Measurements from ENCODE around the gene FGGY.

The FGGY gene

DNA sequence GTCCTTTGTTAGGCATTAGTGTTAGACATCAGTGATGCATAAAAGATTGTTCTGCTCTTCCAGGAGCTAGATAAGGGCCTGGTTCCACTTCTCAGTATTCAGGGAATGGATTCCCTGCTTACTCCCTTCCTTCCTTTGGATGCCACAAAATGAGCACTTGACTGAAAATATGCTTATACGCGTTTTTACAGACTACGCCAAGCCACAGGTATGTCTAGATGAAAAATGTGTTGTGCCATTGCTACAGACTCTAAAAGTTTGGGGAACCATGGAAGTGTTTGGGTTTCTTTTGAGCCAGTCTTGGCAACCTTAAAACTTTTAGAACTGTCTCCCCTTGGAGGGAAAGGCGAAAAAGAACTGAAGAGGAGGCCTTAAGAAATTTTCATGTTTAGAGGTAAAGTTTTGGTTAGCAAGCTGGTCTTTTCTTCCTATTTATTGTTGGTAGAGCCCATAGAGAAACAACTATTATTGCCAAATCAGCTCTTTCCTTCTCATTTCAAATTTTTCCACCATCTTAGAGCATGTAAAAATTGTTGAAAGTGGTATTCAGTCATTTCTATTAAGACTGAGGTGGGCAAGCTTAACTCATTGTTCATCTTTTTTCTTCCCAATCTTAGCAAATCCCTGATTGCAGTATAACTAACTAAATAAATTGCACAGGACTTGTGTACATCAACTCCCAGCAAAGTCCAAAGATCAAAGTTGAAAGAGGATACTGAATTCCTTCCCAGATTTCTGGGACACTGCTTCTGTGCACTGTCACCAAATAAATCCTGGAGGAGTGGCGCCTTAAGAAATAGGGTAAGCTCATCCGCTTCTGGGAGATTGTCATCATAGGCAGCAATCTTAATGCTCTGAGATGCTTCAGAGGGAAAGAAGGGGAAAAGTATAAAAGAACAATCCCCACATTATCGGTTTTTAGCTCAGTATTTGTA is 18.9 kb downstream of the FGGY start:
- no peak for DNase-seq (ENCODE audit: low read depth)

DNA sequence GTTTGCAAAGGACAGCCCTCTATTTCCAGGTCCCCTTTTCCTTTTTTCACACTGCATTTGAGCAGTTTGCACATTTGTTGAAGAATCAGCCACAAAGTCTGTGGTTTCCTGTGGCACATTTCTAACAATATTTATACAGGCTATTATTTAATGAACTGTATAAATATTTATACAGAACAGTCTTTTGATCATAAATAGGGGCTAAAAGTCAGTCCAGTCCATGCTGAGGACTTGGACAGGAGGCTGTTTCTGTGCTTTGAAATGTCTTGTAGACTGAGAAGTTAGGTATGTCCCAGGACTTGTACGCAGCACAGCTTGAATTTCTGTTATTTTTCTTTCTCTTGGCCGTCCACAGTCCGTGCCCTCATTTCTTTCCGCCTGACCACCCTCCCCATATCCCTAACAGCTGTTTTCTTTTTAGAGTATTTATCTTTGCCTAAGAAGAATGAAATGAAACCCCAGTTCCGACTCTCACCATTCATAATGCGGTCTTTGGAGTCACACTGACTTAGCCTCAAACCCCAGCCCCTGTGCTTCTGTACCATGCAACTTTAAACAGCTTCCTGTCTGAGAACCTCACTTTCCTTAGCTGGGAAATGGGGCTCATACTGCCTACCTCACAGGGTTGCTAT is 19.7 kb downstream of the FGGY start:
- DNase-seq (ENCODE audit: low read depth), result no peak

DNA sequence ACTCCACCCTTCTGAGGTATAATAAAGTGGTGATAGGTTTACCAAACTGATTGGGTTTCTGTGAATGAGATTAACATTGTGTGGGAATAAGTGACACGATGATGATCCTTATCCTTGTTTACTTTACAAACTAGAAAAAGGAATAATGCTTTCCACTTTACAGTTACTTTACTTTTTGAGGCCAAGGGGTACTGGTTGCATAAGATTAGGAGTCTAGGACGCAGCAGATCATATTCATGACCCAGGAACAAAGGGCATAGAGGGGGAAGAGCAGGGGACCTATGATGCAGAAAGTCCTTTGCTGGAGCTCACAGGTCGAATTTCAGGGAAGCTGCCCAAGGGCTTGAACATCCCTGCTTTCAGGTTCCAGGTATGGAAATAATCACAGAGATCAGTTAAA is 20.4 kb downstream of the FGGY start:
- DNase-seq (ENCODE audit: low read depth), result no peak

DNA sequence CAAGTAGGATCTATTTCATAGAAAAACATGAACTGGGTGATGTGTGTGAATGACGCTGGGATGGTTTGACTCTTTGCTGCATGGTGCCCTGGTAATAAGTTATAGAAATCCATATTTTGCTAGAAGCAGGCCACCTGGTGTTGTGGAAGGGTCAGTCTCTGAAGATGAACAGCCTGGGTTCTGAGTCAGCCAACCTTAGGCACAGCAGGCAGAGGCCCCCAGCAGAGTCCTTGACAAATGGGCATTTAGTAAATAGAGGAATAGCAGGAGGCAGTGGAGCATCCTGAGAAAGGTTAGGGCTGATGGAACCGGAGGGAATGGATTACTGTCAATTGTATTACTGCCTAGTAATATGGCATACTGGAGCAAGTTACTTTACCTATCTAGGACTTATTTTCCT is 20.9 kb downstream of the FGGY start:
- DNase-seq (ENCODE audit: low read depth), result no peak

DNA sequence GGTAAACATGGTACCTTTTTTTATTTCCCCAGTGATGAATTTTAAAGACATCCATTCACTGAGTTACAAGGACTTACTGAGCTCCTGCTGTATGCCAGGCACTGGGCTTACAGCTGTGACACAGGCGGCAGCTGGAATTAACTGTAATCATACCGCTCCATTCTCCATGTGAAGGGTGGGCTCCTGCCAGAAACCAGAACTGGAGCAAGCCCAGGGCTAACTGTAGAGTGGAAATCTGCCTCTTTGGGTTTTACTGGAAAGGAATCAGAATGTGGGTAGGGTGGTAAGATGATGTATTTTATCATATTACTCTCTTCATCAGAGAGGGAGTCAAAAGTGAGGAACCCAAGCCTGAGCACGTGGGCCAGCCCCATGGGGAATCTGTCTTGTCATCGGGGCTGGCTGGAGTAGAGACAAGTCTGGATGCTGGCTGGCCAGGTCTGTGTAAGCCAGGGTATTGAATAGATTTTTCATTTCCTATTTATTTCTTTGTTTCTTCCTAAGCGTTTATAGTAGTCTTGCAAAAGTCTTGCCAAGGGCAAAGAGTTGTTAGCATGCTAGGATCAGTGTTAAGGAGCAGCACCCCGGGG is 21.5 kb downstream of the FGGY start:
- no peak for DNase-seq (ENCODE audit: low read depth)

DNA sequence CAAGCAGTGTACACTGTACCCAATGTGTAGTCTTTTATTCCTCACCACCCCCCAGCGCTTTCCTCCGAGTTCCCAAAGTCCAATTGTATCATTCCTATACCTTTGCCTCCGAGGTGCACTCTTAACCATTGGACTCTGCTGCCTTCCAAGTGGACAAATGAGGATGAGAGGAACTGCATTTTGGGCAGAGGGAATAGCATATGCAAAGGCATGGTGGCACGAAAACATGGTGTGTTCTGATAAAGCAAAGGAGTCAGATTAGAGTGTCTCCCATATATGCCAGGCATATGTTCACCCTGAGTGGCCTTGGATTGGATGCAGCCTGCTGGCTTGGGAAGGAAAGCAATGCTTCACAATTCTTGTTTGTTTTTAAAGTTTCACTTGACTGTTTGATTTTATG is 25.5 kb downstream of the FGGY start:
- no peak for DNase-seq (ENCODE audit: low read depth)

DNA sequence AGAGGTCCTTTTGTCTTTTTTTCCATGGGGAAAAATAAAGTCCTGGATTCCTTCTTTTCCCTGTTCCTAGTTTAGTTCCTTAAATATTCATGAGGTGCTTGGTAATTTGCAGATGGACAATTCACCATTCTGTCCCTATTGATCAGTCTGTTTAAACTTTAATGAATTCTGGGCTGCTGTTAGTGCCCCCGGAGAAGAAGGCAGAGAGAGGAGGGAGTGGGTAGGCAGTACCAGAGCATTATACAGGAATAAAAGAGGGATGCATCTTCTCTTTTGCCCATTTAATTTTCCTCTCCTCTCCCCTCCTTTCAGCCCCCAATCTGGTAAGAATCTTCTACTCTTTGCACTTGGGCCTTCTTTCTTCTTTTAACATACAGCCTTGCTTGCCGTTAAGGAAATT is 25.9 kb downstream of the FGGY start:
- DNase-seq (ENCODE audit: low read depth), result no peak

DNA sequence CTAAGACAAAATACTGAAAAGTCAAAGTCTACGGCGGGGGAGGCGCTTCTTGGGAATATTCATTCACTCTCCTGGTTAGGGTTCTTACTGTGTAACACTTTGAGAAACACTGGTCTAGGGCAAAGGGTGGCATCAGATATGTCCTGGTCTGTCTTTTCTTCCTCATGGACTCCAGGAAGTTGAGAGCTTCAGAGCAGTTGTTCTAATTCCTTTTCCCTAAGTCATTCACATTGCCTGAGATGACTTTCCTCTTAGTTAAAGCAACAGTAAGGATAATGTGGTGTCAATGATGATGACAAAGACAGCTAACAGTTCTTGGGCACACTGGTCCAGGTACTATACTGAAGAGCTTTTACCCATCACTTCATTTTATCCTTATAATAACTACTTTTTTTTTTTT is 27.0 kb downstream of the FGGY start:
- no peak for DNase-seq (ENCODE audit: low read depth)

DNA sequence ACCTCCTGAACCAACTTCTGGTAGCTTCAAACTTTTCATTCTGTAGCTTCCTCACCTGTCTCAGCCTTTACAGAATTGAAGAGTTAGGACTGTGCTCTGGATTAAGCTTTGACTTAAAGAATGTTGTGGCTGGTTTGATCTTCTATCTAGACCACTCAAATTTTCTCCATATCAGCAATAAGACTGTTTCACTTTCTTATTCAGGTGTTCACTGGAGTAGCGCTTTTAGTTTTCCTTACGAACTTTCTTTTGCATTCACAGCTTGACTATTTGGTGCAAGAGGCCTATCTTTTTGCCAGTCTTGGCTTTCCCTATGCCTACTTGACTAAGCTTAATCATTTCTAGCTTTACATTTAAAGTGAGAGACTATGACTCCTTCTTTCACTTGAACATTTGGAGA is 31.5 kb downstream of the FGGY start:
- no peak for DNase-seq (ENCODE audit: low read depth)

DNA sequence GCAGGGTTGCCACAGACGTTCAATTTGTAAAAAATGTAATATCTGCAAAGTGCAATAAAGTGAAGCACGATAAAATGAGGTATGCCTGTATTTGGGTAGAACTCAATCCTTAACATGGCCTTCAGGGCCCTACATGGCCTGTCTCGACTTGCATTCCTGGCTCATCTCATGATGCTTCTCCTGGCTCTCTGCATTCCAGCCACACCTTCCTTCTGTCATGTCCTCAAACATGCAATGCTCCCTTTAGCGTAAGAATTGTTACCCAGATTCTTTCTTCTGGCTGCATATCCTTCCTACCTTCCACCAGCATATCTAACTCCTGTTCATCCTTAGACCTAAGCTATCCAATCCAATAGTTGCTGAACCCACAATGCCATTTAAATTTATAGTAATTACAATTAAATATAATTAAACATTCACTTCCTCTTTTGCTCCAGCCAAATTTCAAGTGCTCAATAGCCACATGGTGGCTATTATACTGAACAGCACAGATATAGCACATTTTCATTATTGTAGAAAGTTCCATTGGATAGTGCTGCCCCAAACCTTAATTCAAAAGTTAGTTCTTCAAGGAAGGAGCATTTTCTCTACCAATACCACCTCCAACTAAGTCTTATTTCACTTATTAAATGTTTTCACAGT is 32.6 kb downstream of the FGGY start:
- no peak for DNase-seq (ENCODE audit: low read depth)

DNA sequence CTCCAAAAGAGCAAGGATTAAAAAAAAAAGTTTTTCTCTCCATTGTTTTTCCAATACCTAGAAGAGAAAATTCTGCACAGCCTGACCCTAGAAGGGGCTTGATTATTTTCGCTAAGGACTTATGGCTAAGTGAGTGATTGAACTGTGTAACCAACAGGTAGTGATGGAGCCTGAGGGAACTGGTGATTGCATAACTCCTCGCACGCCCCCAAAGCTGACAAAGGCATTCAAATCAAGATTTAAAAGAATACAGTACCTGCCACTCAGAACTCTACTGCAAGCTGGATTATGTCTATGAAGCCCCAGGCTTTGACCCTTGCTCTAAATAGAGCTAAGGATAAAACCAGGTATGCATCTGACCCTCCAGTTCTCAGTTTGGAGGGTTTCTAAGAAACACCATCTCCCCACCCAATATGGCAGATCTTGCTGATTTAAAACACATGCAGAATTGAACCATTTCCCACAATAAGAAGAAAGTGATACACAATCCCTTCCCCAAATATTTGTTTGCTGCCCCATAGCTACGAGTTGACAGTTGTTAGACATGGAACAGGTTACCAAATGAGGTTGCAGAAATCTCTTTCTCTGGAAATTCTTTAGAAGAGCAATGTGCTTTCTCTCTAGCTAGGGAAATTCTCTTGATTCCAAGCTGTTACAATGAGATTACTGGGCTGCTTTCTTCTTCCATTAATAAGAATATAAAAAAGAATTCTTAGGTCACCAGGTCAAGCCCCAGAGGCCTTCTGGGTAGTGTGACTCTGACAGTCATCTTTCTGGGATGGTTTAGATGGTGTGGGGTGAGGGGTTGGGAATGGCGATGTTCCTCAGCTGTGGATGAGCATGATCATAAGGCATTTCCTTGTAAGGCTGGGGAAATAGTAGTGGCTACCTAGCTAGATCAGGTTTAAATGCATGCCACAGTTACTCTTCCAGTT is 35.1 kb downstream of the FGGY start:
- no peak for DNase-seq (ENCODE audit: low read depth)

DNA sequence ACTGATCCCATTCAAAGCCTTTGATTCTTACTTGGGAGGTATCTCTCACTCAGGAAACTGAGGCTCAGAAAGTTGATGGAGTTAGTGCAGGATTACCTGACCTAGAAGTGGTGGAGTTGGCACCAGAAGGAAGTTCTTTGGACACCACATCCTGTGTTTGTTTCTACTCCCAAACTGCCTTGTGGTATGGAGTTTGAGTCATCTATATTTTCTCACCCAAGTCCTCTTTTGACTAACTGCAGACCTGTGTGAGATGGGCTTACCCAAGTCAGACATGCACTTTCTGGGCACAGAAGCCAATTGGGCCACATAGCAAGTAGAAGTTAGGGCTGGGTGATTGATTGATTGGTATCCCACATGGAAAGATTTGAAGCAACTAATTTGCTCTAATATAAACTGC is 36.1 kb downstream of the FGGY start:
- no peak for DNase-seq (ENCODE audit: low read depth)

DNA sequence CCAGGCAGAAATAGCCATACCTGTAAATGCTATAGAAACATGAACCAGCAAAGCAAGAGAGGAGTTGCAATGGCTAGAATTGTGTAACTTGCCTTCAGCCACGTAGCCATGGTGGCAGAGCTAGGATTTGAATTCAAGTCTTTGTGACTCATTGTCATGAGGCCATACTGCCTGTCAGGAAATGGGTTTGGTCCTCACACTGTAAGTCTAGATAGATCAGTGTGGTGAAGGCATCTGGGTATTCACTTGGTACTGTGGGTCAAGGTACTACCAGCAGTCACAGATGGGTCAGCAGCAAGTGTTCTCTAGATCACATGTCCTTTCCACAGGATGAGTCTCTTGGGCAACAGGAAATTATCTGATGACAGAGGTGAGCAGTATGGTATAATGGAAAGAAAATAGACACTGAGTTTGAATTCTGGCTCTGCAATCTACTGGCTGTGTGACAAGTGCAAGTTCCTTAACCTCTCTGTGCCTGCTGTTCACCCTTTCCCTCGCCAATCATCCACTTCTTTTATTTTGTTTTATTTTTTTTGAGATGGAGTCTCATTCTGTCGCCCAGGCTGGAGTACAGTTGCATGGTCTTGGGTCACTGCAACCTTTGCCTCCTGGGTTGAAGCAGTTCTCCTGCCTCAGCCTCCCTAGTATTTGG is 36.9 kb downstream of the FGGY start:
- no peak for DNase-seq (ENCODE audit: low read depth)

DNA sequence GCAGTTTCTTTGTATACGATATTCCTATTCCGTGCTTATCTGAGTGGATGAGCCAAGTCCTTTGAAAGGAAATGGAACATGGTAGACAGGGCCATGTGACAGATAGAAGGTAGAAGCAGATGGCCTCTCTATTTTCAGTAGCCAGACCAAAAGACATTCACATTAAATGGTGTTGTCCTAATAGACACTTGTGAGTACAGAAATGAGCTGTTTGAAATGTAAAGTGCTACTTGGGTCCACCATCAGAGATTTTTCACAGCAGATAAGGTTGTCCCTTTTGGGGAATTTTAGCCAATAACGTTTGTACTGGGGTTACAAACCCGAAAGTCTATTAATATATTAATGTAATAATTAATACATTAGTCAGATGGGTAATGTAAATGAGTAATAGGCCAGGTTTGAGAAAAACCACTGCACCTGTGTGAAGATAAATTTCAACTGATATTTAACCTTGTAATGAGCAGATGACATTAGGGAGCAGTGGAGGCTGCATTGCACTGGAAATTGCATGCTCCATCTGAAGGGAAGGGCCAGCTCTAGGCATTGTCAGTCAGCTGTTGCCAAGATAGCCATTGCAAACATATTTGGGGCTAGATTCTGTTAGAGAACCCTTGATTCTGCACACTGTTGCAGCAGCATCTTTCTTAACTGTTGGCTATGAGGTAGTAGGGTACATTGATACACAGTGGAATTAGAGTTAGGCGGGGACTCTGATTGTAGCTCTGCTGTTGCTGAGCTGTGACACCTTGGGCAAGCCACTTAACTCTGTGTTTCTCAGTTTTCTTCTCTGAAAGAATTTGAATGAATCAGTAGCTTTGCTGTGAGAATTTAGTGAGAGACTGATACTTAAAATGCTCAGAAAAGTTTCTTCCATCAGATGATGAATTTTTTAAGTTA is 43.8 kb downstream of the FGGY start:
- DNase-seq (ENCODE audit: low read depth), result no peak

DNA sequence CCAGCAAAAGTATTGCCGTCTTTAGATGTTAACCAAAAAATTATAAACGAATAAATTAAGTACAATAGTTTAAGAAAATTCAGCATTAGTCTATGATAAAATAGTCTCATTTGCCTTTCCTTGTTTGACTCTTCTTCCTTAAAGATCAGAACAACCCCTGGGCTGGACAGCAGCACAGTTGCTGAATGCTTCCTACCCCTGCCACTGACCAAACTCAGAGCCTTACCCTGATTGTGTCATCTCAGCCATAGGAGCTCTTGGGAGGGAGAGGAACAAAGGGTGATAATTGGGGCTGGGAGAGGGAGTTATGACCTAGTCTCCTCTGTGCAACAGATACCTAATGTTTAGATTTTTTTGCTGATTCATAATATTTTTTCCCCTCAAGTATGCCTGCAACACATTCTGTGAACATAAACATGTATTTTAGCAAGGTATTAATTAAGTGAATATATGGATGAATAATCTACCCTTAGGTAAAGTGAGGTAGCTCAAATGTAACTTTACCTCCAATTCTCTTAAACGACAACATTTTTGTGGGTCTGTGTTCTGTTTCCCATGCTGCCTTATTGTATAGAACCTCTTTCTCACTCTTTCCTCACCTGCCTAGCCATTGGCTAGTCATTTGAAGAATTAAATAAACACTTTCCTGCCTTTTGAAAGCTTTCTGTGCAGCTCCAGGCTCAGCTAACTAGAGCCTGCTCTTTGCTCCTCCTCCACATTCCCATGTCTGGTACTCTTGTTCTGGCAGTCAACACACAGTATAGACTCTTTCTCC is 46.1 kb downstream of the FGGY start:
- no peak for DNase-seq (ENCODE audit: low read depth)

DNA sequence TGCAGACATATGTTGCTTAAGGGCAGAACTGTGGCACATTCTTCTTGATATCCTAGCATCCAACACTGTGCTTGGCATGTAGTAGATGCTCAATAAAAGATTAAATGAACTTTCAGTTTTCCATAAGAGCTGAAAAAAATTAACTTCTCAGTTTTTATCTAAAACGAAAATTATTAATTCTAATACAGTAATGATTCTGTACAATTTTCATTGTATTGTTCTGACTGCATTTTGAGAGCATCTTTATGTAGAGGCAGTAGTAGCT is 46.6 kb downstream of the FGGY start:
- DNase-seq (ENCODE audit: low read depth), result no peak

DNA sequence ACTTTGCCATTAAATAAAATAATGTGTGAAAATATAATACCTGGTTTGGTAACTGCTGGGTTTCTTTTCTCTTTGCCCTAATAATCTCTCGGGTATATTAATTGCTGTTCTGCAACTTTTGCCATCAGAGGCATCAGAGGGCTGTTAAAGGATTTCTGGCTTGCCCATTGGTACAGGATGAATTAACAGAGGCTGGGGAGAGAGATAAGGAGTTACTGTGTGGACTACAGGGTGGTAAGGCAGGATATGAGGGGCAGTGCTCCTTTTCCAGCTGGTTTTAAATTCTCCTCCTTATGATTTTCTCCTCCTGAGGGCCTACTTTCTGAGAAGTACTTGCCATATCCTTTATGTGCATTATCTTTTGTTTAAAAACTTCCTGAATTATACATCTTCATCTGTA is 48.3 kb downstream of the FGGY start:
- DNase-seq (ENCODE audit: low read depth), result no peak

DNA sequence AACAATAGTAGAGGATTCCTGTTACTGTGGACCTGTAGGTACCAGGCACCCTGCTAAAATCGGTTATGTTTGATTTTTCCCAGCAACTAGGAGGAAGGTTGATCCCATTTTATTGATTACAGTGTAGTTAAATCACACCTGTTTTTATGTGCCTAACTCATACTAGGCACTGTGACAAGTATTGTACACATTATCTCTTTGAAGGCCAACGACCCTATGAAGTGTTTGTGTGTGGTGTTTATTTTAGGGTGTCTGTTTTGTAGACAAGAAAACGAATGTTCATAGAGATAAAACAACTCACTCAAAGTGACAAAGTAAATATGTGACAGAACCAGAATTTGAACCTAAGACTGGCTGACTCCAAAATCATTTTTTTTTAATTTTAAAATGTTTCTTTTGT is 49.5 kb downstream of the FGGY start:
- DNase-seq (ENCODE audit: low read depth), result no peak

DNA sequence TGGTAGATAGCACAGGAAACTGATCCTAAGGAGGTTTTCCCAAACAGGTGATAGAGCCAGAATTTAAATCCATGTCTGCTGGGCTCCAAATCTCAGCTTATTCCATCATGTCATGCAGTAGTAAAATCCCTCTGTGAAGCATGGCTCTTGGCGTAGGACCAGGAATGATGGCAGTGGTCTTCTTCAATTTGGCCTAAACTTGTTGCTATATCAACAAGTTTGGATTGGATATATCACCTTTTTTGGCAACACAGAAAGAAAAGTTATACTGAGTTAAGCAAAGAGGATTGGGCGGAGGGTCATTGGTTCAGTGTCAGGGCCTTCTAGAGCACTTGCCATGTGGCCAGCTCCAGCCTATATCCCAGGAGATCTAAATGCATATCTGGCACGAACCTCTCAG is 52.2 kb downstream of the FGGY start:
- DNase-seq (ENCODE audit: low read depth), result no peak

DNA sequence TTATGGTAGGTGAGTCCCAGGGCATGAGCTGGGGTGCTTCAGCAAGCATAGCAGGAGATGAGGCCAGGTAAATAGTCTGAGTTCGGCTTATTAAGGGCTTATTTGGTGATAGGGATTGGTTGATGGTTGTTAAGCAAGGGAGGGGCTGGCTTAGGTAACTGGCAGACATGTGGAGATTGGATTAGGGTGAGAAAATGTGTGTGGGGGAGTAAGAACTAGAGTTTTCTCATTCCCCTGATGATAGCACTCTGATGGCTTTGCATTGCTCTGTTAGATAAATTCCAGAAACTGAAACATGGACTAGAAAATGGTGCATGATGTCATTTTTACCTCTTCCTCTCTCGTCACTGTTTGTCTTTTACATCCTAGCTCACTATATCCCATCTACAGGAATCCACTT is 53.6 kb downstream of the FGGY start:
- no peak for DNase-seq (ENCODE audit: low read depth)

Measured in stimulated activated CD4-positive, alpha-beta T cell treated with anti-CD3 and anti-CD28 coated beads, Interleukin-2, amount 100 ng/mL, for 4 hours (primary cell).